ENCODE results near the gene PTGIR.

Gene PTGIR

GRCh38 chr19:46660008-46660517 lies 35.2 kb upstream of the PTGIR start:
- Histone ChIP-seq H3K79me2 (ENCODE audit: low read length) (no peaks in the 10 kb centered on the region), H3K27me3 (ENCODE audit: low read depth, low read length) (peaks cover 18% of the 10 kb centered on the region), H3K4me1 (ENCODE audit: low read length) (peaks cover 24% of the 10 kb centered on the region), H4K20me1 (ENCODE audit: insufficient read depth, low read length) (no peaks in the 10 kb centered on the region), H3K4me3 (ENCODE audit: low read length) (peak overlapping the region; percentile 78), H3K36me3 (replicated peaks; ENCODE audit: low read depth, low read length) (no peaks in the 10 kb centered on the region), H3K27ac (ENCODE audit: low read length) (no peak overlapping the region), H3K9ac (ENCODE audit: low read length) (peak overlapping the region; percentile 33), H3K9me3 (ENCODE audit: insufficient read depth, low read length) (no peaks in the 10 kb centered on the region), H3K4me2 (ENCODE audit: low read length) (peak overlapping the region; percentile 92), H2AFZ (ENCODE audit: low read depth, low read length) (no peak overlapping the region)
- TF ChIP-seq CTCF (IDR thresholded peaks at IDR 0.05; ENCODE audit: low read depth, low read length) (no peak), EZH2phosphoT487 (IDR thresholded peaks at IDR 0.05; ENCODE audit: low read depth) (no peak)

- H4K20me1 ChIP-seq (ENCODE audit: insufficient read depth, low read length), result no peaks in the 10 kb centered on the region
- peak overlapping the region; percentile 78 for H3K4me3 ChIP-seq (ENCODE audit: low read length)
- H3K9me3 ChIP-seq (ENCODE audit: insufficient read depth, low read length), result no peaks in the 10 kb centered on the region
- no peaks in the 10 kb centered on the region for H3K36me3 ChIP-seq (replicated peaks; ENCODE audit: low read depth, low read length)
- H3K79me2 ChIP-seq (ENCODE audit: low read length), result no peaks in the 10 kb centered on the region
- peaks cover 16% of the 10 kb centered on the region for H3K27me3 ChIP-seq (ENCODE audit: low read depth, low read length)
- H2AFZ ChIP-seq (ENCODE audit: low read depth, low read length), result 0 out of 2 replicates have a peak overlapping the region, but pooled peaks have one; percentile 7
- peaks cover 24% of the 10 kb centered on the region for H3K4me1 ChIP-seq (ENCODE audit: low read length)
- TF ChIP-seq CTCF (IDR thresholded peaks at IDR 0.05; ENCODE audit: low read depth, low read length) (no peak), EZH2phosphoT487 (IDR thresholded peaks at IDR 0.05; ENCODE audit: low read depth) (no peak)
- H3K27ac ChIP-seq (ENCODE audit: low read length), result no peak overlapping the region
- peak overlapping the region; percentile 33 for H3K9ac ChIP-seq (ENCODE audit: low read length)
- peak overlapping the region; percentile 92 for H3K4me2 ChIP-seq (ENCODE audit: low read length)
These were observed 34.5 kb upstream of the PTGIR start for GRCh38 chr19:46659151-46660007.

GRCh38 chr19:46656541-46656940 lies 31.7 kb upstream of the PTGIR start:
- Histone ChIP-seq H3K79me2 (ENCODE audit: low read length) (no peaks in the 10 kb centered on the region), H3K27ac (ENCODE audit: low read length) (no peak overlapping the region), H4K20me1 (ENCODE audit: insufficient read depth, low read length) (no peaks in the 10 kb centered on the region), H3K9me3 (ENCODE audit: insufficient read depth, low read length) (no peaks in the 10 kb centered on the region), H3K4me1 (ENCODE audit: low read length) (peaks cover 18% of the 10 kb centered on the region), H3K4me3 (ENCODE audit: low read length) (no peak overlapping the region), H3K36me3 (replicated peaks; ENCODE audit: low read depth, low read length) (no peaks in the 10 kb centered on the region), H3K27me3 (ENCODE audit: low read depth, low read length) (peaks cover 15% of the 10 kb centered on the region), H2AFZ (ENCODE audit: low read depth, low read length) (no peak overlapping the region), H3K4me2 (ENCODE audit: low read length) (no peak overlapping the region), H3K9ac (ENCODE audit: low read length) (no peak overlapping the region)
- TF ChIP-seq CTCF (IDR thresholded peaks at IDR 0.05; ENCODE audit: low read depth, low read length) (no peak), EZH2phosphoT487 (IDR thresholded peaks at IDR 0.05; ENCODE audit: low read depth) (no peak)

GRCh38 chr19:46654621-46655152 lies 29.8 kb upstream of the PTGIR start:
- no peaks in the 10 kb centered on the region for H3K79me2 ChIP-seq (ENCODE audit: low read length)
- TF ChIP-seq CTCF (IDR thresholded peaks at IDR 0.05; ENCODE audit: low read depth, low read length), result no peak
- no peak for TF ChIP-seq EZH2phosphoT487 (IDR thresholded peaks at IDR 0.05; ENCODE audit: low read depth)
- no peaks in the 10 kb centered on the region for H3K36me3 ChIP-seq (replicated peaks; ENCODE audit: low read depth, low read length)
- peaks cover 7% of the 10 kb centered on the region for H3K27me3 ChIP-seq (ENCODE audit: low read depth, low read length)
- no peak overlapping the region for H3K4me2 ChIP-seq (ENCODE audit: low read length)
- H3K9ac ChIP-seq (ENCODE audit: low read length), result no peak overlapping the region
- H2AFZ ChIP-seq (ENCODE audit: low read depth, low read length), result no peak overlapping the region
- H3K27ac ChIP-seq (ENCODE audit: low read length), result no peak overlapping the region
- no peaks in the 10 kb centered on the region for H3K9me3 ChIP-seq (ENCODE audit: insufficient read depth, low read length)
- no peaks in the 10 kb centered on the region for H4K20me1 ChIP-seq (ENCODE audit: insufficient read depth, low read length)
- H3K4me3 ChIP-seq (ENCODE audit: low read length), result no peak overlapping the region
- peaks cover 10% of the 10 kb centered on the region for H3K4me1 ChIP-seq (ENCODE audit: low read length)

Data from OCI-LY3 (cell line).